ENCODE measurements around the gene FGF6. TPM values are rescaled to one million over a fixed set of nuclear protein-coding genes. Genes with fewer than 3 reads are reported as not detected.

FGF6 gene
- total RNA-seq, 1 donor from 2014 or later: not detected

DNA sequence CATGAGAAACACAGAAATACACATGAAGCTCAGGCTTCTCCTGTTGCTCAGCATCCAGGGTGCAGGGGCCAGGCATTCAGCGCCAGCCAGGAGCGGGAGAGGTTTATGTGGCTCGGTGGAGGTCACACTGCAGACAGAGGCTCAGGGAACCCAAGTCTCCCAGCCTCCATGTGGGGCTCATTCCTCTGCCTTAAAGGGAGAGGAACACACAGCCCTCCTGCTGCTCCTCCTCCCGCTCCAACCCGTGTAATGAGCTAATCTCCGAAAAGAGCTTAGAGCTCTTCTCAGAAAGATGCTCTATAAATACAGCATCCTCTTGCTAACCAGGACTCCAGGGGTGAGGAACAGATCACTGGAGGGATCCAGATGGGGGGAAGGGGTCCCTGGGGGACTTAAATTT, 28.2 kb downstream of the FGF6 start:
- FAIRE-seq: no peak
- Histone ChIP-seq H3K9me3 (ENCODE audit: insufficient read depth, low read depth, low read length) (no peaks in the 10 kb centered on the region), H3K4me1 (ENCODE audit: insufficient read depth, low read length) (no peaks in the 10 kb centered on the region), H3K79me2 (ENCODE audit: insufficient read depth, low read length) (no peaks in the 10 kb centered on the region), H3K4me2 (ENCODE audit: low read length) (no peak overlapping the region), H3K27me3 (ENCODE audit: insufficient read depth, low read length) (peaks cover 14% of the 10 kb centered on the region), H3K4me3 (ENCODE audit: insufficient read depth, low read depth, low read length) (no peak overlapping the region), H4K20me1 (ENCODE audit: insufficient read depth, low read length) (no peaks in the 10 kb centered on the region), H3K9ac (ENCODE audit: low read length) (no peak overlapping the region), H3K27ac (ENCODE audit: low read depth, low read length) (no peak overlapping the region), H3K36me3 (ENCODE audit: insufficient read depth, low read length) (no peaks in the 10 kb centered on the region), H2AFZ (ENCODE audit: low read depth, low read length) (no peak overlapping the region)
- TF ChIP-seq, protein P1, sequence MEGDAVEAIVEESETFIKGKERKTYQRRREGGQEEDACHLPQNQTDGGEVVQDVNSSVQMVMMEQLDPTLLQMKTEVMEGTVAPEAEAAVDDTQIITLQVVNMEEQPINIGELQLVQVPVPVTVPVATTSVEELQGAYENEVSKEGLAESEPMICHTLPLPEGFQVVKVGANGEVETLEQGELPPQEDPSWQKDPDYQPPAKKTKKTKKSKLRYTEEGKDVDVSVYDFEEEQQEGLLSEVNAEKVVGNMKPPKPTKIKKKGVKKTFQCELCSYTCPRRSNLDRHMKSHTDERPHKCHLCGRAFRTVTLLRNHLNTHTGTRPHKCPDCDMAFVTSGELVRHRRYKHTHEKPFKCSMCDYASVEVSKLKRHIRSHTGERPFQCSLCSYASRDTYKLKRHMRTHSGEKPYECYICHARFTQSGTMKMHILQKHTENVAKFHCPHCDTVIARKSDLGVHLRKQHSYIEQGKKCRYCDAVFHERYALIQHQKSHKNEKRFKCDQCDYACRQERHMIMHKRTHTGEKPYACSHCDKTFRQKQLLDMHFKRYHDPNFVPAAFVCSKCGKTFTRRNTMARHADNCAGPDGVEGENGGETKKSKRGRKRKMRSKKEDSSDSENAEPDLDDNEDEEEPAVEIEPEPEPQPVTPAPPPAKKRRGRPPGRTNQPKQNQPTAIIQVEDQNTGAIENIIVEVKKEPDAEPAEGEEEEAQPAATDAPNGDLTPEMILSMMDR (IDR thresholded peaks at IDR 0.05; ENCODE audit: insufficient read depth, low read depth, low read length): no peak
- no peak for TF ChIP-seq EZH2 (IDR thresholded peaks at IDR 0.05; ENCODE audit: insufficient read depth, low read length)
- no peaks in the 10 kb centered on the region for H3K9me3 Mint-ChIP-seq (ENCODE audit: unreplicated experiment)
- H3K4me3 Mint-ChIP-seq (ENCODE audit: unreplicated experiment): no peak overlapping the region
- peaks cover 21% of the 10 kb centered on the region for H3K27me3 Mint-ChIP-seq (ENCODE audit: low read depth, unreplicated experiment)
- no peaks in the 10 kb centered on the region for H3K36me3 Mint-ChIP-seq (ENCODE audit: low read depth, unreplicated experiment)
- no peak for DNase-seq (ENCODE audit: low read depth)
- no peak overlapping the region for H3K27ac Mint-ChIP-seq (ENCODE audit: unreplicated experiment)
- H3K4me1 Mint-ChIP-seq (ENCODE audit: low read depth, unreplicated experiment): peaks cover 10% of the 10 kb centered on the region

DNA sequence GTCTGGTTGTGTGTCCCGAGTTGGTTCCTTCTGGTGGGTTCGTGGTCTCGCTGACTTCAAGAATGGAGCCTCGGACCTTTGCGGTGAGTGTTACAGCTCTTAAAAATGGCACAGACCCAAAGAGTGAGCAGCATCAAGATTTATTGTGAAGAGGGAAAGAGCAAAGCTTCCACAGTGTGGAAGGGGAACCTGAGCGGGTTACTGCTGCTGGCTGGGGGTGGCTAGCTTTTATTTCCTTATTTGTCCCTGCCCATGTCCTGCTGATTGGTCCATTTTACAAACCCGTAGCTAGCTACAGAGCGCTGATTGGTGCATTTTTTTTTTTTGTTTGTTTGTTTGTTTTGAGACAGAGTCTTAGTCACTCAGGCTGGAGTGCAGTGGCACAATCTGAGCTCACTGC, 29.3 kb downstream of the FGF6 start:
- H2AFZ ChIP-seq (ENCODE audit: low read depth, low read length): no peak overlapping the region

DNA sequence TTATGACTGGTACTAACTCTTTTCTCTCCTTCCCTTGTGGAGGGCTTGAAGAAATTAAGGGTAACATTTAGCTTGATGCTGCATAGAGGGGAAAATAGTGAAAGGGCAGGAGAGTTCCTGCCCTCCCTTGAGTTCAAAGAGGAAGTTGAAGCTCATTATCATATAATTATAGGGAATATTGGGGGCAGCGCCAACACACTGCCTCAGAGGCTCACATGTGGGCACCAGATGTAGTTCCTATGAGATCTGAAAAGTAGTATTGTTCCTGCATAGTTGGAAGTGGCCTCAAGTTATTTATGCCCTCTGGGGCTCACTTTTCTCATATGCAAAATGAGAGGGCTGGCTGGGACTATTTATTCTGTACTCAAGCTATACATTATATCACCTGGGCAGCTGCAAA, 33.1 kb downstream of the FGF6 start:
- H3K4me3 Mint-ChIP-seq (ENCODE audit: unreplicated experiment): no peak overlapping the region
- Histone ChIP-seq H3K9me3 (ENCODE audit: insufficient read depth, low read depth, low read length) (no peaks in the 10 kb centered on the region), H3K4me2 (ENCODE audit: low read length) (no peak overlapping the region), H3K36me3 (ENCODE audit: insufficient read depth, low read length) (no peaks in the 10 kb centered on the region), H3K27ac (ENCODE audit: low read depth, low read length) (no peak overlapping the region), H3K4me3 (ENCODE audit: insufficient read depth, low read depth, low read length) (no peak overlapping the region), H3K27me3 (ENCODE audit: insufficient read depth, low read length) (peaks cover 10% of the 10 kb centered on the region), H3K79me2 (ENCODE audit: insufficient read depth, low read length) (no peaks in the 10 kb centered on the region), H3K9ac (ENCODE audit: low read length) (no peak overlapping the region), H2AFZ (ENCODE audit: low read depth, low read length) (no peak overlapping the region), H3K4me1 (ENCODE audit: insufficient read depth, low read length) (no peaks in the 10 kb centered on the region), H4K20me1 (ENCODE audit: insufficient read depth, low read length) (no peaks in the 10 kb centered on the region)
- H3K27me3 Mint-ChIP-seq (ENCODE audit: low read depth, unreplicated experiment): peaks cover 21% of the 10 kb centered on the region
- DNase-seq (ENCODE audit: low read depth): no peak
- no peak overlapping the region for H3K27ac Mint-ChIP-seq (ENCODE audit: unreplicated experiment)
- TF ChIP-seq, protein P1 (IDR thresholded peaks at IDR 0.05; ENCODE audit: insufficient read depth, low read depth, low read length): no peak
- TF ChIP-seq EZH2 (IDR thresholded peaks at IDR 0.05; ENCODE audit: insufficient read depth, low read length): no peak
- peaks cover 2% of the 10 kb centered on the region for H3K36me3 Mint-ChIP-seq (ENCODE audit: low read depth, unreplicated experiment)
- peaks cover 10% of the 10 kb centered on the region for H3K4me1 Mint-ChIP-seq (ENCODE audit: low read depth, unreplicated experiment)
- no peaks in the 10 kb centered on the region for H3K9me3 Mint-ChIP-seq (ENCODE audit: unreplicated experiment)
- no peak for FAIRE-seq

More for the DNA sequence above, 29.3 kb downstream of the FGF6 start:
- Histone ChIP-seq H3K27ac (ENCODE audit: low read depth, low read length) (no peak overlapping the region), H3K4me1 (ENCODE audit: insufficient read depth, low read length) (no peaks in the 10 kb centered on the region), H3K4me2 (ENCODE audit: low read length) (no peak overlapping the region), H3K4me3 (ENCODE audit: insufficient read depth, low read depth, low read length) (no peak overlapping the region), H4K20me1 (ENCODE audit: insufficient read depth, low read length) (no peaks in the 10 kb centered on the region), H3K9me3 (ENCODE audit: insufficient read depth, low read depth, low read length) (no peaks in the 10 kb centered on the region), H3K79me2 (ENCODE audit: insufficient read depth, low read length) (no peaks in the 10 kb centered on the region), H3K9ac (ENCODE audit: low read length) (no peak overlapping the region), H3K36me3 (ENCODE audit: insufficient read depth, low read length) (no peaks in the 10 kb centered on the region), H3K27me3 (ENCODE audit: insufficient read depth, low read length) (peaks cover 14% of the 10 kb centered on the region)
- DNase-seq (ENCODE audit: low read depth) (no peak), FAIRE-seq (no peak)
- Mint-ChIP-seq H3K4me3 (ENCODE audit: unreplicated experiment) (no peak overlapping the region), H3K27ac (ENCODE audit: unreplicated experiment) (no peak overlapping the region), H3K4me1 (ENCODE audit: low read depth, unreplicated experiment) (peaks cover 10% of the 10 kb centered on the region), H3K9me3 (ENCODE audit: unreplicated experiment) (no peaks in the 10 kb centered on the region), H3K27me3 (ENCODE audit: low read depth, unreplicated experiment) (peaks cover 31% of the 10 kb centered on the region), H3K36me3 (ENCODE audit: low read depth, unreplicated experiment) (no peaks in the 10 kb centered on the region)
- no peak for TF ChIP-seq EZH2 (IDR thresholded peaks at IDR 0.05; ENCODE audit: insufficient read depth, low read length)
- TF ChIP-seq, protein P1 (IDR thresholded peaks at IDR 0.05; ENCODE audit: insufficient read depth, low read depth, low read length): no peak
